HTR-8/SVneo (cell line): Measurements from ENCODE around the gene SERPINI2.

Experiments
- DNase-seq: peaks from one replicate; pipeline ENCODE4 v3.0.0; 2011; ENCODE audit warnings: low spot score, mixed read lengths; ENCODE audit not compliant: insufficient read length
- FAIRE-seq: peaks from 2 replicates; lab custom pipeline; 2011; peaks lifted over from hg19 to GRCh38; lab: Jason Lieb, UNC

SERPINI2 gene

GRCh38 chr3:167473863-167474262 is at the start of gene SERPINI2:
TSS of gene SERPINI2 (minus strand) at chr3:167474042. CDS start at chr3:167471834, 2,208 bp downstream.
- FAIRE-seq: no peak
- DNase-seq: no peak

DNA sequence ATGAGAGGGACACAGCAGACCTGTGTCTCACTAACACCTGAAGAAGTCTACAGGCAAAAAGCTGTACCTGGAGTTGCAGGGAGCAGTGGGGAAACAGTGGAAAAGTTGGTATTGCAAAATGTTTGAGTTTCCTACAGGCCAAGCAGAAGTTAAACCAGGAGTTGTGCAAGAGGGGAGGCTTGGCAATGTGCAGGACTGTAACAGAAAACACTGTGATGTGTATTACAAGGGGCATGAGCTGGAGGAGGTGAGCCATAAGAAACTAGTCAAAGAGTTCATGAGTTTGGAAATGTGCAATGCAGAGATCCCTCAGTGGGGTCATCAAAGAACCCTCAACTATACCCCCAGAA is 47.1 kb upstream of the SERPINI2 start:
- DNase-seq: no peak
- FAIRE-seq: no peak

GRCh38 chr3:167520266-167521005 is 46.6 kb upstream of the SERPINI2 start:
- DNase-seq (no peak), FAIRE-seq (no peak)

DNA sequence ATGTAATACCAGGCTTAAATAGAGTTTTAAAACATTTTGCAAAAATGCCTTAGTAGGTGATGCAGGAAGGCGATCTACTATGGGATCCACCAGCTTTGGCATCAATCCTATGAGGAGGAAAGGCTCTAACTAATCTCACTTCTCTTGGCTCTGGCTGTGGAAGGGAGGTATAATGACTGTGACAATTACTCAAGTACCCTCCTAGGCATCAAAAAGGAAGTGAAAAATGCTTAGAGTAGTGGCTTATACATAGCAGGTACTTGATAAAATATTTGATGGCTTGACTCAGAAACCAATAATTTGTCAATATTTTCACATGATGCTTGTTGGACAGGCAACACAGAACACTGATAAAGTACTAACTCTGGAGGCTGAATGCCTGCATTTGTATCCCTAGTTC is 34.1 kb upstream of the SERPINI2 start:
- FAIRE-seq (no peak), DNase-seq (no peak)

GRCh38 chr3:167502401-167502800 is 28.6 kb upstream of the SERPINI2 start:
- no peak for FAIRE-seq
- no peak for DNase-seq

GRCh38 chr3:167501941-167502340 is 28.1 kb upstream of the SERPINI2 start:
- DNase-seq: no peak
- no peak for FAIRE-seq

DNA sequence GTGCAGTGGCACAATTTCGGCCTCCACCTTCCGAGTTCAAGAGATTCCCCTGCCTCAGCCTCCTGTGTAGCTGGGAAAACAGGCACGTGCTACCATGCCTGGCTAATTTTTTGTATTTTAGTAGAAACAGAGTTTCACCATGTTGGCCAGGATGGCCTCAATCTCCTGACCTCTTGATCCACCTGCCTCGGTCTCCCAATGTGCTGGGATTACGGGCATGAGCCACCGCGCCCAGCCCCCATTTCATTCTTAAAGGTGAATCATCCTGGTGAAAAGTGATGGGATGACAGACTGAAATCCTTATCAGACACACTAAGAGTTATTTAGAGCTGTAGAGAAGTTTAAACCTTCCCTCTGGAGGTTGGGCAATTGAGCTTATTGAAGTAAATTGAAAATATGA is 24.1 kb upstream of the SERPINI2 start:
- DNase-seq (no peak), FAIRE-seq (no peak)

GRCh38 chr3:167493244-167493643 is 19.4 kb upstream of the SERPINI2 start:
- no peak for FAIRE-seq

GRCh38 chr3:167491621-167492020 is 17.8 kb upstream of the SERPINI2 start:
- DNase-seq: no peak
- no peak for FAIRE-seq

More at GRCh38 chr3:167493244-167493643, 19.4 kb upstream of the SERPINI2 start:
- DNase-seq: no peak

- no peak for FAIRE-seq
- no peak for DNase-seq
Measured at GRCh38 chr3:167489571-167489970, 15.7 kb upstream of the SERPINI2 start.

DNA sequence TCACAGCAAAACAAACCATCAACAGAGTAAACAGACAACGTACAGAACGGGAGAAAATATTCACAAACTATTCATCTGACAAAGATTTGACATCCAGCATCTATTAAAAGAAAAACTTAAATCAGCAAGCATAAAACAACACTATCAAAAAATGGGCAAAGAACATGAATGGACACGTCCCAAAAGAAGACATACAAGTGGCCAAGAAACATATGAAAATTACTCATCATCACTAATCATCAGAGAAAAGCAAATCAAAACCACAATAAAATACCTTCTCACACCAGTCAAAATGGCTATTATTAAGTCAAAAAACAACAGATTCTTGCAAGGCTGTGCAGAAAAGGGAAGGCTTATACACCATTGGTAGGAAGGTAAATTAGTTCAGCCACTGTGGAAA is 13.7 kb upstream of the SERPINI2 start:
- DNase-seq (no peak), FAIRE-seq (no peak)

DNA sequence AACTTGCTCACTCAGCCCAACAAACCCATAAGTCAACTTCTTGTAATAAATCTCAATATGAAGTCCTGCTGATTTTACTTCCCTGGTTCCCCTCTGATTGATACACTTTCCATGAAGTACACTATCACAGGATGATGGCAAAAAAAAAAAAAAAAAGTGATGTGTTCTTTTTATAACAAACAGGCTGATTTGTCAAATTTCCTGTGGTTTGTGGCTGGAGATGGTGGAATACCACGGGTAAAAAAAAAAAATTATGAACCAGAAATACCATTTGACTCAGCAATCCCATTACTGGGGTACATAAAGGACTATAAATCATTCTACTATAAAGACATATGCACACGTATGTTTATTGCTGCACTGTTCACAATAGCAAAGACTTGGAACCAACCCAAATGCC is 10.7 kb upstream of the SERPINI2 start:
- no peak for DNase-seq
- no peak for FAIRE-seq

GRCh38 chr3:167483708-167484475 is 10.1 kb upstream of the SERPINI2 start:
- FAIRE-seq: no peak
- DNase-seq: no peak

- DNase-seq (no peak), FAIRE-seq (no peak)
Measured at GRCh38 chr3:167481164-167481563, 7.3 kb upstream of the SERPINI2 start.

- no peak for FAIRE-seq
Measured at GRCh38 chr3:167480748-167481147, 6.9 kb upstream of the SERPINI2 start.

DNA sequence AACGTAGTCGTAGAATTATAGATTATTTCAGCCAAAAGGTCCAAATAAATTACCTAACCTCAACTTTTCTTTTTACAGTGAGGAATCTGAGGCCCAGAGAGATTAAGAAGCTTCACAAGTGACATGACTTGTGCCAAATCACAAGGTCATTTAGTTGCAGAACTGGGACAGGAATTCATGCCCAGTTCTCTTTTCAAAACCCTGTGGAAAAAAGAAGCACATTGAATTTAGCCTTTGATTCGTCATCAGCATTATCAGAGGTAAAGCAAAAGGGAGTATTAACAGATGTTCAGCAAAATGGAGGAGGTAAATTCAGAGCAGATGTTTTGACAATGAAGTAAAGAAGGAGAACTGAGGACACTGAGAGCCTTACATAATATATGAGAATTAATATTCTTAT is 4.5 kb downstream of the SERPINI2 start:
- FAIRE-seq: no peak
- no peak for DNase-seq

More at GRCh38 chr3:167480748-167481147, 6.9 kb upstream of the SERPINI2 start:
- DNase-seq: no peak

GRCh38 chr3:167467848-167468611 is 5.8 kb downstream of the SERPINI2 start:
- FAIRE-seq: no peak

GRCh38 chr3:167466966-167467365 is 6.9 kb downstream of the SERPINI2 start:
- DNase-seq (no peak), FAIRE-seq (no peak)

More at GRCh38 chr3:167467848-167468611, 5.8 kb downstream of the SERPINI2 start:
- DNase-seq: no peak

- FAIRE-seq (no peak), DNase-seq (no peak)
Measured at GRCh38 chr3:167456157-167456799, 17.6 kb downstream of the SERPINI2 start.

- no peak for DNase-seq
- no peak for FAIRE-seq
Measured at GRCh38 chr3:167453815-167454214, 20.0 kb downstream of the SERPINI2 start.
